HCT116 (cell line): Measurements from ENCODE around the gene HDGFL3. TPM values are rescaled to one million over a fixed set of nuclear protein-coding genes. Genes with fewer than 3 reads are reported as not detected.

ENCODE experiments used
- ATAC-seq: fragments of 200-7000 bp; cut with Tn5 transposase; 2 replicates; pipeline ENCODE4 v1.9.1; 2020; ENCODE audit warnings: mild to moderate bottlenecking, moderate library complexity
- BruUV-seq: library from RNA; stranded (reverse); fragments of 400-500 nt; replicated peaks from 2 replicates; lab custom pipeline; 2021; lab: Mats Ljungman, UMichigan
- CTCF ChIA-PET: fragments of 300-600 bp; sonication (Branson Sonifier 250); formaldehyde crosslinking; loops from one replicate; lab custom pipeline; 2021; ENCODE audit warnings: antibody characterized with exemption; lab: Charles Lee
- POLR2A ChIA-PET: fragments of 300-600, 350-600 bp; sonication (Branson Sonifier 250); formaldehyde crosslinking; loops from one replicate; lab custom pipeline; 2021; ENCODE audit warnings: antibody characterized with exemption; lab: Charles Lee
- RAD21 ChIA-PET, 2 experiments: fragments of 300-600 bp; sonication (Branson Sonifier 250); formaldehyde crosslinking; loops; one replicate each; lab custom pipeline; 2023; ENCODE audit warnings: low total read pairs in 2 of 2; ENCODE audit not compliant: uncharacterized antibody in 2 of 2, unreplicated experiment in 2 of 2, low non-redundant PET in 1 of 2; lab: Charles Lee
- DNase-seq: peaks from one replicate; pipeline ENCODE4 v3.0.0-alpha.2; 2010; ENCODE audit warnings: low read depth, low spot score
- H2AFZ ChIP-seq: fragments of 200-600 bp; shearing (Covaris generic), sonication (generic); 2 replicates; pipeline ENCODE4 v1.6.1; 2017; ENCODE audit warnings: low read depth, mixed run types, mixed read lengths, antibody characterized with exemption, low read length; ENCODE audit not compliant: poor library complexity, severe bottlenecking
- H3K27ac ChIP-seq: 2 replicates; pipeline ENCODE4 v1.5.1; 2012; ENCODE audit warnings: low read depth, low read length
- H3K27me3 ChIP-seq: fragments of 200-600 bp; sonication (generic); 2 replicates; pipeline ENCODE4 v1.6.1; 2016; ENCODE audit warnings: mixed run types, low read length, mixed read lengths; ENCODE audit not compliant: insufficient read depth
- H3K36me3 ChIP-seq, 2 experiments: fragments of 200-500 bp in 1 of 2; fragments of 200-600 bp in 1 of 2; sonication (Bioruptor generic) in 1 of 2; sonication (generic) in 1 of 2; 2 replicates each; pipeline versions ENCODE4 v1.5.1 to v1.6.1; 2014 to 2016; ENCODE audit warnings: low read length in 2 of 2, inconsistent platforms in 1 of 2, mixed read lengths in 1 of 2, mixed run types in 1 of 2; ENCODE audit not compliant: insufficient read depth in 2 of 2, control insufficient read depth in 1 of 2
- H3K4me1 ChIP-seq, 2 experiments: fragments of 200-600 bp in 1 of 2; sonication (generic) in 1 of 2; 2 replicates each; pipeline versions ENCODE4 v1.5.1 to v1.6.1; 2012 to 2017; ENCODE audit warnings: low read length in 2 of 2, inconsistent platforms in 1 of 2, mild to moderate bottlenecking in 1 of 2, mixed read lengths in 1 of 2, mixed run types in 1 of 2, moderate library complexity in 1 of 2; ENCODE audit not compliant: insufficient read depth in 2 of 2, control insufficient read depth in 1 of 2
- H3K4me2 ChIP-seq: fragments of 200-600 bp; sonication (generic); 2 replicates; pipeline ENCODE4 v1.6.1; 2017; ENCODE audit warnings: mixed run types, low read length, mixed read lengths
- H3K4me3 ChIP-seq, 2 experiments: fragments of 200-600 bp in 1 of 2; sonication (generic) in 1 of 2; replicated peaks in 1 of 2; 2 replicates each; pipeline ENCODE4 v1.5.1; 2011 to 2016; ENCODE audit warnings: low read length in 2 of 2, control low read depth in 1 of 2, low read depth in 1 of 2, mild to moderate bottlenecking in 1 of 2, mixed read lengths in 1 of 2, mixed run types in 1 of 2
- H3K79me2 ChIP-seq: fragments of 200-600 bp; sonication (generic); 2 replicates; pipeline ENCODE4 v1.6.1; 2017; ENCODE audit warnings: mild to moderate bottlenecking, mixed run types, low read length, moderate library complexity, mixed read lengths; ENCODE audit not compliant: insufficient read depth
- H3K9ac ChIP-seq: fragments of 200-600 bp; sonication (generic); 2 replicates; pipeline ENCODE4 v1.6.1; 2016; ENCODE audit warnings: low read length, mixed read lengths
- H3K9me2 ChIP-seq: fragments of 200-600 bp; sonication (generic), shearing (Covaris generic); 2 replicates; pipeline ENCODE4 v1.6.1; 2017; ENCODE audit warnings: mixed run types, mild to moderate bottlenecking, moderate library complexity; ENCODE audit not compliant: insufficient read depth
- H3K9me3 ChIP-seq, 2 experiments: fragments of 200-500 bp in 1 of 2; fragments of 200-600 bp in 1 of 2; sonication (Bioruptor generic) in 1 of 2; sonication (generic) in 1 of 2; 2 replicates each; pipeline ENCODE4 v1.6.1; 2014 to 2017; ENCODE audit warnings: low read length in 2 of 2, mixed read lengths in 2 of 2, inconsistent platforms in 1 of 2, low read depth in 1 of 2, mild to moderate bottlenecking in 1 of 2, mixed run types in 1 of 2, moderate library complexity in 1 of 2; ENCODE audit not compliant: control insufficient read depth in 1 of 2, insufficient read depth in 1 of 2
- H4K20me1 ChIP-seq: fragments of 200-600 bp; sonication (generic), shearing (Covaris generic); 2 replicates; pipeline ENCODE4 v1.6.1; 2017; ENCODE audit warnings: mixed run types, mild to moderate bottlenecking, moderate library complexity; ENCODE audit not compliant: insufficient read depth
- EGR1 ChIP-seq: IDR thresholded peaks from 2 replicates; pipeline ENCODE4 v1.6.1; 2012; ENCODE audit warnings: low read depth
- ELF1 ChIP-seq: IDR thresholded peaks from 2 replicates; pipeline ENCODE4 v1.6.1; 2012; ENCODE audit warnings: low read depth, borderline replicate concordance
- EZH2 ChIP-seq: fragments of 200-600 bp; sonication (generic); IDR thresholded peaks from 2 replicates; pipeline ENCODE4 v1.6.1; 2017; ENCODE audit warnings: antibody characterized with exemption, mixed run types
- FOSL1 ChIP-seq: IDR thresholded peaks from 2 replicates; pipeline ENCODE4 v1.6.1; 2012; ENCODE audit warnings: low read depth
- POLR2A ChIP-seq: IDR thresholded peaks from 2 replicates; pipeline ENCODE4 v1.7.0; 2011; ENCODE audit warnings: borderline replicate concordance; ENCODE audit not compliant: insufficient read depth, insufficient read length; ENCODE audit errors: extremely low read depth
- POLR2AphosphoS5 ChIP-seq: IDR thresholded peaks from 2 replicates; pipeline ENCODE4 v1.6.1; 2011; ENCODE audit warnings: mild to moderate bottlenecking, low read depth, low read length, moderate library complexity
- RAD21 ChIP-seq: IDR thresholded peaks from 2 replicates; pipeline ENCODE4 v1.6.1; 2012; ENCODE audit warnings: low read depth, mild to moderate bottlenecking
- SIN3A ChIP-seq: IDR thresholded peaks from 2 replicates; pipeline ENCODE4 v1.6.1; 2012; ENCODE audit warnings: low read depth
- SP1 ChIP-seq: IDR thresholded peaks from 2 replicates; pipeline ENCODE4 v1.6.1; 2012; ENCODE audit warnings: low read depth
- SRF ChIP-seq: IDR thresholded peaks from 2 replicates; pipeline ENCODE4 v1.6.1; 2012; ENCODE audit warnings: low read depth
- YY1 ChIP-seq: IDR thresholded peaks from 2 replicates; pipeline ENCODE4 v1.6.1; 2011; ENCODE audit warnings: low read length, low read depth, moderate library complexity, mild to moderate bottlenecking; ENCODE audit not compliant: insufficient replicate concordance; ENCODE audit errors: extremely low read depth
- intact Hi-C: fragments of 100-400 bp; cut with micrococcal nuclease; formaldehyde crosslinking; loops from 2 replicates; pipeline ENCODE4 v1.10.0; 2022
- total RNA-seq: library from RNA; stranded (reverse); gene quantifications from one replicate; pipeline ENCODE4 v1.2.1, GENCODE V29; 2021; ENCODE audit not compliant: unreplicated experiment
- TF ChIP-seq, protein P1 (sequence below), 3 experiments: fragments of 200-600 bp in 1 of 3; sonication (generic) in 1 of 3; IDR thresholded peaks in 2 of 3; conservative IDR thresholded peaks in 1 of 3; 2 replicates each; pipeline ENCODE4 v1.5.1; 2012 to 2017; ENCODE audit warnings: low read depth in 2 of 3, low read length in 2 of 3, antibody characterized with exemption in 1 of 3, borderline replicate concordance in 1 of 3, control low read depth in 1 of 3, mild to moderate bottlenecking in 1 of 3, mixed read lengths in 1 of 3, mixed run types in 1 of 3, moderate library complexity in 1 of 3; ENCODE audit not compliant: insufficient read depth in 1 of 3
- TF ChIP-seq, protein P2 (sequence below): IDR thresholded peaks from 2 replicates; pipeline ENCODE4 v1.6.1; 2012
- TF ChIP-seq, protein P3 (sequence below): IDR thresholded peaks from 2 replicates; pipeline ENCODE4 v1.6.1; 2011; ENCODE audit warnings: mild to moderate bottlenecking, low read length, moderate library complexity; ENCODE audit not compliant: insufficient replicate concordance; ENCODE audit errors: extremely low read depth
- TF ChIP-seq, protein P4 (sequence below): IDR thresholded peaks from 2 replicates; pipeline ENCODE4 v1.6.1; 2012; ENCODE audit warnings: low read depth

The HDGFL3 gene
- total RNA-seq, 1 experiment from 2014 or later: 0.64 TPM

DNA sequence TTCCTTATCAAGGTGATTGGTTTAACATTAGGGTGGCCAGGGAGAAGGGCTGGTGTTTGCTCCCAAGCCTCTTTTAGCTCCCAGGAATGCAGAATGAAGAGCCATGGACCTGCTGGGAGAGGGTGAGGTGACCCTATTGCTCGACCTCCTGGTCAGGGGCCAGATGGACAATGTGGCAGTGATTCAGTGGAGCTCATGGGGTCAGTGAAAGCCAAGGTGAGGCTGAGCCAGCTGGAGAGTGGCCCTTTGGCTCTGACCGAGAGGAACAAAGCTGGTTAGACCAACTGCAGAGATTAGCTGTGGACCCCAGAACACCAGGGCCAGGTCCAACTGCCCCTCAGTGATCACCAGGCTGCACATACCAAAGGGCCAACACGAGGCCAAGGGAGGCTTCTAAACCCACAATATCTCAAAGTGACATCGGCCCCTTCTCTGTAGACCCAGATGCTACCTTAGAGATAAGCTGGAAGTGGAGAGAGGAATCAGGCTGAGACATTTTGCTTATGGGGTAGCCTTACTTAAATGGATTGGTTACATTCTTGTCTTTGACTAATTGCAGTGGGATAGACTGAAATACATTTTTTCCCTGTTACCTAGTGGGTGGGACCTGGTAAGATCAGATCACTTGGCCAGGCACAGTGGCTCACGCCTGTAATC, 124.8 kb downstream of the HDGFL3 start (continued):
- TF ChIP-seq, protein P1, sequence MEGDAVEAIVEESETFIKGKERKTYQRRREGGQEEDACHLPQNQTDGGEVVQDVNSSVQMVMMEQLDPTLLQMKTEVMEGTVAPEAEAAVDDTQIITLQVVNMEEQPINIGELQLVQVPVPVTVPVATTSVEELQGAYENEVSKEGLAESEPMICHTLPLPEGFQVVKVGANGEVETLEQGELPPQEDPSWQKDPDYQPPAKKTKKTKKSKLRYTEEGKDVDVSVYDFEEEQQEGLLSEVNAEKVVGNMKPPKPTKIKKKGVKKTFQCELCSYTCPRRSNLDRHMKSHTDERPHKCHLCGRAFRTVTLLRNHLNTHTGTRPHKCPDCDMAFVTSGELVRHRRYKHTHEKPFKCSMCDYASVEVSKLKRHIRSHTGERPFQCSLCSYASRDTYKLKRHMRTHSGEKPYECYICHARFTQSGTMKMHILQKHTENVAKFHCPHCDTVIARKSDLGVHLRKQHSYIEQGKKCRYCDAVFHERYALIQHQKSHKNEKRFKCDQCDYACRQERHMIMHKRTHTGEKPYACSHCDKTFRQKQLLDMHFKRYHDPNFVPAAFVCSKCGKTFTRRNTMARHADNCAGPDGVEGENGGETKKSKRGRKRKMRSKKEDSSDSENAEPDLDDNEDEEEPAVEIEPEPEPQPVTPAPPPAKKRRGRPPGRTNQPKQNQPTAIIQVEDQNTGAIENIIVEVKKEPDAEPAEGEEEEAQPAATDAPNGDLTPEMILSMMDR (IDR thresholded peaks at IDR 0.05 in 2 of 3, conservative IDR thresholded peaks at IDR 0.05 in 1 of 3; ENCODE audit: borderline replicate concordance in 1 of 3, insufficient read depth in 1 of 3, low read depth in 2 of 3, low read length in 2 of 3): no peak
- TF ChIP-seq, protein P2, sequence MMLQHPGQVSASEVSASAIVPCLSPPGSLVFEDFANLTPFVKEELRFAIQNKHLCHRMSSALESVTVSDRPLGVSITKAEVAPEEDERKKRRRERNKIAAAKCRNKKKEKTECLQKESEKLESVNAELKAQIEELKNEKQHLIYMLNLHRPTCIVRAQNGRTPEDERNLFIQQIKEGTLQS: no peak
- no peak for TF ChIP-seq YY1
- TF ChIP-seq POLR2AphosphoS5: no peak
- TF ChIP-seq SIN3A: no peak
- TF ChIP-seq FOSL1: no peak
- no peak for TF ChIP-seq RAD21

DNA sequence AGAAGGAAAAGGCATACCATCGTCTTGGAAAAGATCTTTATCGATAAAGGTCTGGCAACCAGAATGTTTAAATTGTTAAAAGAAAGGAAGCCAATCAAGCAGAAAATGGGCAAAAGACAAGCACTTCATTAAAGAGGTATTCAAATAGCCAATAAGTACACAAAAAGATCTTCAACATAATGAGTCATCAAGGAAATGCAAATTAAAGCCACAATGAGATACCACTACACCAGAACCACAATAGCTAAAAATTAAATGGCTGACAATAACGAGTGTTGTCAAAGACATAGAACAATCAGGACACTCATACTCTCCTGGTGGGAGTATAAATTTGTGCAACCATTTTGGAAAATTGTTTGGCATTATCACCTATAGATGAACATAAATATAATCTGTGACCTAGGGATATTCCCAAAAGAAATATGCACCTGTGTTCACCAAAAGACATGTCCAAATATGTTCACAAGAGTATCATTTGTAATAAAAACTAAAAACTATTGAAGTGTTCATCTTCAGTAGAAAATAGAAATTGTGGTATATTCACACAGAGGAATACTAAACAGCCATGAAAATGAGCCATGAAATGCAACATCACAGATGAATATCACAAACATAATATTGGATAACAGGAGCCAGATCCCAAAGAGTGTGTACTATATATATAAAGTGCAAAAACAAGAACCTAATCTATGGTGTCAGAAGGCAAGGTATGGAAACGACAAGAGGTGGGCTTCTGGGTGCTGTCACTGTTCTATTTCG, 126.2 kb downstream of the HDGFL3 start:
- RAD21 ChIA-PET: no interaction called here
- BruUV-seq: no TSS peak
- no peaks in the 10 kb centered on the region for H3K36me3 ChIP-seq

More for the DNA sequence above, 126.2 kb downstream of the HDGFL3 start:
- TF ChIP-seq, protein P3, sequence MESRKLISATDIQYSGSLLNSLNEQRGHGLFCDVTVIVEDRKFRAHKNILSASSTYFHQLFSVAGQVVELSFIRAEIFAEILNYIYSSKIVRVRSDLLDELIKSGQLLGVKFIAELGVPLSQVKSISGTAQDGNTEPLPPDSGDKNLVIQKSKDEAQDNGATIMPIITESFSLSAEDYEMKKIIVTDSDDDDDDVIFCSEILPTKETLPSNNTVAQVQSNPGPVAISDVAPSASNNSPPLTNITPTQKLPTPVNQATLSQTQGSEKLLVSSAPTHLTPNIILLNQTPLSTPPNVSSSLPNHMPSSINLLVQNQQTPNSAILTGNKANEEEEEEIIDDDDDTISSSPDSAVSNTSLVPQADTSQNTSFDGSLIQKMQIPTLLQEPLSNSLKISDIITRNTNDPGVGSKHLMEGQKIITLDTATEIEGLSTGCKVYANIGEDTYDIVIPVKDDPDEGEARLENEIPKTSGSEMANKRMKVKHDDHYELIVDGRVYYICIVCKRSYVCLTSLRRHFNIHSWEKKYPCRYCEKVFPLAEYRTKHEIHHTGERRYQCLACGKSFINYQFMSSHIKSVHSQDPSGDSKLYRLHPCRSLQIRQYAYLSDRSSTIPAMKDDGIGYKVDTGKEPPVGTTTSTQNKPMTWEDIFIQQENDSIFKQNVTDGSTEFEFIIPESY: no peak
- TF ChIP-seq ELF1 (no peak), SP1 (no peak), RAD21 (no peak), SIN3A (no peak), EGR1 (no peak), POLR2A (no peak), EZH2 (no peak), YY1 (no peak), SRF (no peak)
- TF ChIP-seq, protein P4, sequence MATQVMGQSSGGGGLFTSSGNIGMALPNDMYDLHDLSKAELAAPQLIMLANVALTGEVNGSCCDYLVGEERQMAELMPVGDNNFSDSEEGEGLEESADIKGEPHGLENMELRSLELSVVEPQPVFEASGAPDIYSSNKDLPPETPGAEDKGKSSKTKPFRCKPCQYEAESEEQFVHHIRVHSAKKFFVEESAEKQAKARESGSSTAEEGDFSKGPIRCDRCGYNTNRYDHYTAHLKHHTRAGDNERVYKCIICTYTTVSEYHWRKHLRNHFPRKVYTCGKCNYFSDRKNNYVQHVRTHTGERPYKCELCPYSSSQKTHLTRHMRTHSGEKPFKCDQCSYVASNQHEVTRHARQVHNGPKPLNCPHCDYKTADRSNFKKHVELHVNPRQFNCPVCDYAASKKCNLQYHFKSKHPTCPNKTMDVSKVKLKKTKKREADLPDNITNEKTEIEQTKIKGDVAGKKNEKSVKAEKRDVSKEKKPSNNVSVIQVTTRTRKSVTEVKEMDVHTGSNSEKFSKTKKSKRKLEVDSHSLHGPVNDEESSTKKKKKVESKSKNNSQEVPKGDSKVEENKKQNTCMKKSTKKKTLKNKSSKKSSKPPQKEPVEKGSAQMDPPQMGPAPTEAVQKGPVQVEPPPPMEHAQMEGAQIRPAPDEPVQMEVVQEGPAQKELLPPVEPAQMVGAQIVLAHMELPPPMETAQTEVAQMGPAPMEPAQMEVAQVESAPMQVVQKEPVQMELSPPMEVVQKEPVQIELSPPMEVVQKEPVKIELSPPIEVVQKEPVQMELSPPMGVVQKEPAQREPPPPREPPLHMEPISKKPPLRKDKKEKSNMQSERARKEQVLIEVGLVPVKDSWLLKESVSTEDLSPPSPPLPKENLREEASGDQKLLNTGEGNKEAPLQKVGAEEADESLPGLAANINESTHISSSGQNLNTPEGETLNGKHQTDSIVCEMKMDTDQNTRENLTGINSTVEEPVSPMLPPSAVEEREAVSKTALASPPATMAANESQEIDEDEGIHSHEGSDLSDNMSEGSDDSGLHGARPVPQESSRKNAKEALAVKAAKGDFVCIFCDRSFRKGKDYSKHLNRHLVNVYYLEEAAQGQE: no peak
- TF ChIP-seq, protein P2: no peak
- no peak for DNase-seq
- H4K20me1 ChIP-seq: no peaks in the 10 kb centered on the region
- no peaks in the 10 kb centered on the region for H3K27me3 ChIP-seq
- H3K79me2 ChIP-seq: no peaks in the 10 kb centered on the region
- no peak overlapping the region for H3K9ac ChIP-seq
- H3K9me2 ChIP-seq: no peaks in the 10 kb centered on the region
- intact Hi-C loops: no loop called here
- H3K4me3 ChIP-seq: no peak overlapping the region
- no peak overlapping the region for H2AFZ ChIP-seq
- ChIA-PET CTCF (no interaction called here), POLR2A (no interaction called here)
- no peaks in the 10 kb centered on the region for H3K9me3 ChIP-seq
- H3K27ac ChIP-seq: no peak overlapping the region
- H3K4me2 ChIP-seq: no peak overlapping the region
- ATAC-seq: no peak
- H3K4me1 ChIP-seq: no peaks in the 10 kb centered on the region
